Mucosa of descending colon (tissue), 3 donors: ENCODE results near the gene ZGRF1. TPM values are rescaled to one million over a fixed set of nuclear protein-coding genes. Genes with fewer than 3 reads are reported as not detected.

ENCODE experiments used
- ATAC-seq: fragments of 200-7000 bp; cut with Tn5 transposase; one replicate; pipeline ENCODE4 v1.9.1; 2020; ENCODE audit warnings: mild to moderate bottlenecking, moderate library complexity
- DNase-seq, 3 donors: peaks; one replicate each; pipeline ENCODE4 v3.0.0-alpha.2; 2020
- H3K36me3 ChIP-seq: fragments of 200-600 bp; one replicate; pipeline ENCODE4 v1.8.0; 2021; ENCODE audit warnings: low read depth, mild to moderate bottlenecking
- H3K4me1 ChIP-seq: fragments of 200-600 bp; one replicate; pipeline ENCODE4 v1.8.0; 2021; ENCODE audit warnings: low read depth, mild to moderate bottlenecking
- H3K4me3 ChIP-seq: fragments of 200-600 bp; one replicate; pipeline ENCODE4 v1.8.0; 2021; ENCODE audit warnings: mild to moderate bottlenecking
- H3K9me3 ChIP-seq: fragments of 200-600 bp; one replicate; pipeline ENCODE4 v1.8.0; 2021; ENCODE audit warnings: mild to moderate bottlenecking
- intact Hi-C, 2 donors: fragments of 100-400 bp; cut with DNase I in 1 of 2; cut with micrococcal nuclease in 1 of 2; formaldehyde crosslinking; loops; one replicate each; pipeline versions ENCODE4 v1.11.0 to v1.11.1; 2022; cut with DNase I, micrococcal nuclease
- total RNA-seq, 3 donors: library from RNA; stranded (reverse); fragmentation: NEBNext Ultra II Directional in 2 of 3; extraction: Animal tissue kit (Norgen Biotek cat#: 25700) in 2 of 3; gene quantifications; one replicate each; pipeline versions ENCODE4 v1.2.1 to v1.2.4, GENCODE V29; 2021 to 2023
- TF ChIP-seq, protein P1 (sequence below): fragments of 200-600 bp; IDR thresholded peaks from one replicate; pipeline ENCODE4 v1.8.0; 2022; ENCODE audit warnings: antibody characterized with exemption, mild to moderate bottlenecking
- donor health status: DM: no; HTN: no; CAD: no; lungs with moderate emphysema.
- donor health status: DM: no; HTN: no; CAD: no.
- donor health status: DM: no; HTN: yes; CAD: no.

Gene ZGRF1
- total RNA-seq, 3 donors from 2014 or later = 2.6 to 6.8 (median 3.7) TPM

- Histone ChIP-seq H3K4me1 (peaks cover 34% of the 10 kb centered on the region), H3K4me3 (no peak overlapping the region), H3K36me3 (no peaks in the 10 kb centered on the region), H3K9me3 (no peaks in the 10 kb centered on the region)
- intact Hi-C loops = loop anchor here in 1 of 2 donors (10.0 kb wide), 1 partner anchor 195 kb away; no protein-coding TSS in a partner anchor
- DNase-seq (no peak), ATAC-seq (no peak)
- TF ChIP-seq, protein P1, sequence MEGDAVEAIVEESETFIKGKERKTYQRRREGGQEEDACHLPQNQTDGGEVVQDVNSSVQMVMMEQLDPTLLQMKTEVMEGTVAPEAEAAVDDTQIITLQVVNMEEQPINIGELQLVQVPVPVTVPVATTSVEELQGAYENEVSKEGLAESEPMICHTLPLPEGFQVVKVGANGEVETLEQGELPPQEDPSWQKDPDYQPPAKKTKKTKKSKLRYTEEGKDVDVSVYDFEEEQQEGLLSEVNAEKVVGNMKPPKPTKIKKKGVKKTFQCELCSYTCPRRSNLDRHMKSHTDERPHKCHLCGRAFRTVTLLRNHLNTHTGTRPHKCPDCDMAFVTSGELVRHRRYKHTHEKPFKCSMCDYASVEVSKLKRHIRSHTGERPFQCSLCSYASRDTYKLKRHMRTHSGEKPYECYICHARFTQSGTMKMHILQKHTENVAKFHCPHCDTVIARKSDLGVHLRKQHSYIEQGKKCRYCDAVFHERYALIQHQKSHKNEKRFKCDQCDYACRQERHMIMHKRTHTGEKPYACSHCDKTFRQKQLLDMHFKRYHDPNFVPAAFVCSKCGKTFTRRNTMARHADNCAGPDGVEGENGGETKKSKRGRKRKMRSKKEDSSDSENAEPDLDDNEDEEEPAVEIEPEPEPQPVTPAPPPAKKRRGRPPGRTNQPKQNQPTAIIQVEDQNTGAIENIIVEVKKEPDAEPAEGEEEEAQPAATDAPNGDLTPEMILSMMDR = no peak
Measured at GRCh38 chr4:112519689-112520597, 116.8 kb downstream of the ZGRF1 start.

DNA sequence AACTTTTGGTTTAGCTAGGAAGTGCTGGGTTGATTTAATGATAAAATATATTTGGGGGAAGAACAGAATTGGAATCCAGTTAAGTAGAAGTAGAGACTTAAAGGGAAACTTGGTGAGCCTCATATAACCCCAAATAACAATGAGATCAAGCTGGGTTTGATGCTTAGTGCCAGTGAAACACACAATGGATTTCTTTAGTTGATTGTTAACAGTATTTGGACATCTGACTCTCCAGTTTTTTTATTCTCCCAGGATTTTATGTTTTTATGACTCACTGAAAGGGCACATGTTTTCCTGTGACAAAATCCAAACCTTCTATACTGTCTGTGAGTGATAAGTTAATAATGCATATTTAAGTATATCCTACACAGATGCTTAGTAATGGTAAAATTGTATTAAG lies 118.0 kb downstream of the ZGRF1 start:
- TF ChIP-seq, protein P1 = no peak
- intact Hi-C loops = no loop called here
- H3K4me3 ChIP-seq = no peak overlapping the region
- no peak for DNase-seq
- H3K36me3 ChIP-seq = no peaks in the 10 kb centered on the region
- ATAC-seq = no peak
- H3K4me1 ChIP-seq = peaks cover 32% of the 10 kb centered on the region
- no peaks in the 10 kb centered on the region for H3K9me3 ChIP-seq

- TF ChIP-seq, protein P1 = no peak
- no peak for DNase-seq
- intact Hi-C loops = no loop called here
- no peak for ATAC-seq
- Histone ChIP-seq H3K4me3 (no peak overlapping the region), H3K4me1 (peaks cover 26% of the 10 kb centered on the region), H3K9me3 (no peaks in the 10 kb centered on the region), H3K36me3 (no peaks in the 10 kb centered on the region)
Measured at GRCh38 chr4:112517911-112518310, 118.8 kb downstream of the ZGRF1 start.

DNA sequence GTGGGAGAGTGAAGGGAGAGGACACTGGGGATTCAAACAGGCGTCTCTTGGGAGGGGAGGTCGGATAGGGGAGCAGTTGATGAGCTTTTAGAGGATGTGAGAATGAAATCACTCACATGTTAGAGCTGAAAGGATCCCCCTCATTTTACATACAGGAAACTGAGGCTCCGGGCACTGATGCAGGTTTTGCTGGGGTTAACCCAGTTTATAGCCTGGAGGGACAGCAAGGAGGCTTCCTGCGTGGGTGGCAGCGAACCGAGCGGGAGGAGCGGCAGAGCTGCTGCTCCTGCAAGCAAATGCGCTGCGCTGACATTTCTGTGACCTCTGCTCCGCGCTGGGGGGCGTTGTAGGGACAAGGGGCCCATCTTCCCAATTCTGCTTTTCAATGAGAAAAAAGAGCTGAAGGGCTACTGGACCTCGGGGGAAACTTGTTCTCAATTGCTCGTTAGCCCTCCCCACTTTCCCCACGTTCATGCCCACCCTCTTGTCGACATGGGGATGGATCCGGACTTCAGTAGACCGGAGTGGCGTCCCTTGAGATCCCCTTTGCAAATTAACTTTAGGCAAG lies 119.6 kb downstream of the ZGRF1 start:
- intact Hi-C loops = no loop called here

GRCh38 chr4:112516471-112517066 lies 120.1 kb downstream of the ZGRF1 start:
- no peaks in the 10 kb centered on the region for H3K9me3 ChIP-seq
- intact Hi-C loops = no loop called here
- H3K4me3 ChIP-seq = no peak overlapping the region
- ATAC-seq = no peak
- peaks cover 24% of the 10 kb centered on the region for H3K4me1 ChIP-seq
- TF ChIP-seq, protein P1 = no peak
- H3K36me3 ChIP-seq = no peaks in the 10 kb centered on the region
- no peak for DNase-seq

More for the DNA sequence above, 119.6 kb downstream of the ZGRF1 start:
- no peaks in the 10 kb centered on the region for H3K36me3 ChIP-seq
- ATAC-seq (no peak), DNase-seq (no peak)
- TF ChIP-seq, protein P1 = no peak
- H3K4me3 ChIP-seq = no peak overlapping the region
- peaks cover 24% of the 10 kb centered on the region for H3K4me1 ChIP-seq
- no peaks in the 10 kb centered on the region for H3K9me3 ChIP-seq
